Fibroblast of the aortic adventitia (primary cell): ENCODE results near the gene HNRNPA2B1. TPM values are rescaled to one million over a fixed set of nuclear protein-coding genes. Genes with fewer than 3 reads are reported as not detected.
"Not testable (repeated sequence)": the region's sequence is repeated elsewhere in the genome, so short reads cannot be mapped to it uniquely, and the experiment has no call there.

ENCODE experiments used
- DNase-seq: peaks from one replicate; pipeline ENCODE4 v3.0.0-alpha.2; 2010; ENCODE audit warnings: low read depth
- H3K4me3 ChIP-seq: 2 replicates; pipeline ENCODE4 v1.5.1; 2011; ENCODE audit warnings: low read depth, mild to moderate bottlenecking, control low read depth, low read length, moderate library complexity
- CTCF ChIP-seq: IDR thresholded peaks from 2 replicates; pipeline ENCODE4 v1.5.1; 2011; ENCODE audit warnings: mild to moderate bottlenecking, low read length, control low read depth, inconsistent platforms; ENCODE audit not compliant: insufficient read depth
- total RNA-seq: library from RNA; depleted of rRNA; stranded (reverse); fragments of >200 nt; gene quantifications from 2 replicates; pipeline ENCODE4 v1.2.3, GENCODE V29; 2012; ENCODE audit warnings: low replicate concordance

The HNRNPA2B1 gene
- total RNA-seq, 1 donor = 141 TPM

DNA sequence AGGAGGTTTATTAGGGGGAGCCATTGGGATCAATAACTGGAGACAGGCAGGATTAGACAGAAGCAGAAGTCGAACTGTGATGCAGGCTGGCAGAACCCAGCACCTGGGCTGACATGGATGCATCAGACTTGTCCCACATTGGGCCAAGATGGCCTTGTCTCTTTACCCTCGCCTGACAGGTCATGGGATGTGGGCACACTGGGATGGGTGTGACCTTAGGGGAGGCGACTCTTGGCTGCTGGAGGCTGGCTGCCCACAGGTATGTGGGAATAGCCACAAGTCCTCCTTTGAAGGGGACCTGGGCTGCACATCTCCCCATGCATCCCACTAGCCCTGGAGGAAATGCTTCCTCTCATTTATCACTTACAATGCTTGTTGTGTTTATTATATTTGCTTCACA is 31.3 kb downstream of the HNRNPA2B1 start:
- no peak for TF ChIP-seq CTCF
- DNase-seq = no peak
- no peak overlapping the region for H3K4me3 ChIP-seq

- H3K4me3 ChIP-seq = no peak overlapping the region
- no peak for DNase-seq
- no peak for TF ChIP-seq CTCF
Measured at GRCh38 chr7:26168458-26169023, 32.0 kb downstream of the HNRNPA2B1 start.

GRCh38 chr7:26167303-26167934 is 33.1 kb downstream of the HNRNPA2B1 start:
- no peak for DNase-seq
- no peak for TF ChIP-seq CTCF

GRCh38 chr7:26166684-26167266 is 33.8 kb downstream of the HNRNPA2B1 start:
- no peak for TF ChIP-seq CTCF
- H3K4me3 ChIP-seq = no peak overlapping the region
- DNase-seq = no peak

More at GRCh38 chr7:26167303-26167934, 33.1 kb downstream of the HNRNPA2B1 start:
- no peak overlapping the region for H3K4me3 ChIP-seq

DNA sequence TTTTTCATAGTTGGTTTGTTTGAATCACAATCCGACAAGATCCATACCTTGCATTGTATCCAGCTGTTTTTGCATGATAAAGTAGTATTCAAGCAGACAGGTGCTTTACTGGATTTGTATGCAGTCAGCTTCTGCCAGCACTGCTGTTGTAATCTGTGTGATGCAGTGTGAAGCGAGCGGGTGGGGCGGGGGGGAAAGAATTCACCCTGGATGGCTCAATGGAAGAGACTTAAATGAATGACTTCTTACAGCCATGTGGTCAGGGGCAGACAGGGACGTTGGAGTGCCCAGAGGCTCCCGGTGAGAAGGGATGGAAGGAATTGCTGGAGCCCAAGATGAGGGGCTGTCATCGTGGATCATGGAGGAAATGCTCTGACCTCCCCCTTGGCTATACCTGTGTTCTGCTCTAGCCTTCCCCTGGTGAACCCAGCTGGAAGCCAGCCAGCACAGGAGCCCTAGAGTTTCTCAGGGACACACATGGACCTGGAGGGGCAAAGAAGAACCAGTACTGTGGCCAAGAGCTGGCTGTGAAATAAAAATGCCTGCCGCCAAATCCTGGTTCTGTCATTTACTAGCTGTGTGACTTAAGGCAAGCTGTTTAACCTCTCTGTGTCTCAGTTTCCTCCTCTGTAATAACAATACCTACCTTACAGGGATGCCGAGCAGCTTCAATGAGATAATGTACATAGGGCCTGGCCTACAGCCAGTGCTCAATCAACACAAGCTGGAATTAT is 34.4 kb downstream of the HNRNPA2B1 start:
- DNase-seq = no peak
- no peak overlapping the region for H3K4me3 ChIP-seq
- TF ChIP-seq CTCF = no peak

DNA sequence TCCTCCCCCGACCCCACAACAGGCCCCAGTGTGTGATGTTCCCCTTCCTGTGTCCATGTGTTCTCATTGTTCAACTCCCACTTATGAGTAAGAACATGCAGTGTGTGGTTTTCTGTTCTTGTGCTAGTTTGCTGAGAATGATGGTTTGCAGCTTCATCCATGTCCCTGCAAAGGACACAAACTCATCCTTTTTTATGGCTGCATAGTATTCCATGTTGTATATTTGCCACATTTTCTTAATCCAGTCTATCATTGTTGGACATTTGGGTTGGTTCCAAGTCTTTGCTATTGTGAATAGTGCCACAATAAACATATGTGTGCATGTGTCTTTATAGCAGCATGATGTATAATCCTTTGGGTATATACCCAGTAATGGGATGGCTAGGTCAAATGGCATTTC is 36.7 kb downstream of the HNRNPA2B1 start:
- not testable (repeated sequence) for H3K4me3 ChIP-seq, DNase-seq

- no peak for TF ChIP-seq CTCF
- no peak overlapping the region for H3K4me3 ChIP-seq
- no peak for DNase-seq
Measured at GRCh38 chr7:26162431-26162830, 38.1 kb downstream of the HNRNPA2B1 start.
